ENCODE results near the gene ASS1. TPM values are rescaled to one million over a fixed set of nuclear protein-coding genes. Genes with fewer than 3 reads are reported as not detected.

The ASS1 gene
- total RNA-seq, 1 donor from 2014 or later = 96.0 TPM

GRCh38 chr9:130512199-130512598, 67.4 kb downstream of the ASS1 start:
- TF ChIP-seq CTCF (IDR thresholded peaks at IDR 0.05) = no peak
- Histone ChIP-seq H3K4me1 (no peaks in the 10 kb centered on the region), H3K4me3 (no peak overlapping the region)

DNA sequence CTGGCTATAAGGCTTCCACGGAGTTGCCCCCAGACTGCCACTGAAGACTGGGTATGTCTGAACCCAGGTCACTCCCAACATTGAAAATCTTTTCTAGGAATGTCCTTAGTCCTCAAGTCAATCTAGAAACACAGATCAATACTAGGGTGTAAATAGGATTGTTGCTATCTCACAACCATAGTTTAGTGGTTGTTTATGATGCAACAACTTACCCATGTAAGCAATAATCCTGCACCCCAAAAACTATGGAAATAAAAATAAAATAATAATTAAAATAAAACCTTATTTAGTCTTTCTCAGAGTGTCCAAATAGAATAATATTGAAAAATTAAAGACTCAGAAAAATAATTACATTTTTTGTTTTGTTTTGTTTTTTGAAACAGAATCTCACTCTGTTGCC, 68.3 kb downstream of the ASS1 start:
- intact Hi-C loops (cut with DNase I) = no loop called here
- no peaks in the 10 kb centered on the region for H3K27me3 ChIP-seq
- DNase-seq (no peak), ATAC-seq (no peak)
- no peaks in the 10 kb centered on the region for H3K9me3 ChIP-seq
- no peak for TF ChIP-seq CTCF (IDR thresholded peaks at IDR 0.05)
- no peak overlapping the region for H3K4me3 ChIP-seq
- H3K36me3 ChIP-seq = no peaks in the 10 kb centered on the region
- H3K27ac ChIP-seq = no peak overlapping the region
- H3K4me1 ChIP-seq = no peaks in the 10 kb centered on the region

More at GRCh38 chr9:130512199-130512598, 67.4 kb downstream of the ASS1 start:
- ATAC-seq (no peak), DNase-seq (no peak)
- Histone ChIP-seq H3K27ac (no peak overlapping the region), H3K27me3 (no peaks in the 10 kb centered on the region), H3K36me3 (no peaks in the 10 kb centered on the region), H3K9me3 (no peaks in the 10 kb centered on the region)
- intact Hi-C loops (cut with DNase I) = no loop called here

DNA sequence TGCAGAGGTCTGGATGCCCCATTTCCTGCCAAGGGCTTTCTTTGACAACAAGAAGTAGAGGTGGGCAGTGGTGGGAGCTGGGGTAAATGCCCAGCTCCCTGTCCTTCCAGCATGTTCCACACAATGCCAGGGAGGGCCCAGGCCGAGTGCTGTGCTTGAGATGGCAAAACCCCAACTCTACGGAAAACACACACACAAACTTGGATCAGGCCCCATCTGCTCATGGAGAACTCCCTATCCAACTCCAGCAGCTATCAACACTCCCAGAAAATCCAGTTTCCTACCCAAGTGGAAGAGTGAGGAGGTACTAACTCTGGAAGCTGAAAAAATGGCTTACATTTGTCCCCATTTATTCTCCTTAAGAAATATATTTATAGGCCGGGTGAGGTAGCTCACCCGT, 73.5 kb downstream of the ASS1 start:
- Histone ChIP-seq H3K27me3 (no peaks in the 10 kb centered on the region), H3K9me3 (no peaks in the 10 kb centered on the region), H3K36me3 (no peaks in the 10 kb centered on the region), H3K4me1 (no peaks in the 10 kb centered on the region), H3K4me3 (no peak overlapping the region), H3K27ac (no peak overlapping the region)
- intact Hi-C loops (cut with DNase I) = no loop called here
- no peak for DNase-seq
- ATAC-seq = no peak
- no peak for TF ChIP-seq CTCF (IDR thresholded peaks at IDR 0.05)

DNA sequence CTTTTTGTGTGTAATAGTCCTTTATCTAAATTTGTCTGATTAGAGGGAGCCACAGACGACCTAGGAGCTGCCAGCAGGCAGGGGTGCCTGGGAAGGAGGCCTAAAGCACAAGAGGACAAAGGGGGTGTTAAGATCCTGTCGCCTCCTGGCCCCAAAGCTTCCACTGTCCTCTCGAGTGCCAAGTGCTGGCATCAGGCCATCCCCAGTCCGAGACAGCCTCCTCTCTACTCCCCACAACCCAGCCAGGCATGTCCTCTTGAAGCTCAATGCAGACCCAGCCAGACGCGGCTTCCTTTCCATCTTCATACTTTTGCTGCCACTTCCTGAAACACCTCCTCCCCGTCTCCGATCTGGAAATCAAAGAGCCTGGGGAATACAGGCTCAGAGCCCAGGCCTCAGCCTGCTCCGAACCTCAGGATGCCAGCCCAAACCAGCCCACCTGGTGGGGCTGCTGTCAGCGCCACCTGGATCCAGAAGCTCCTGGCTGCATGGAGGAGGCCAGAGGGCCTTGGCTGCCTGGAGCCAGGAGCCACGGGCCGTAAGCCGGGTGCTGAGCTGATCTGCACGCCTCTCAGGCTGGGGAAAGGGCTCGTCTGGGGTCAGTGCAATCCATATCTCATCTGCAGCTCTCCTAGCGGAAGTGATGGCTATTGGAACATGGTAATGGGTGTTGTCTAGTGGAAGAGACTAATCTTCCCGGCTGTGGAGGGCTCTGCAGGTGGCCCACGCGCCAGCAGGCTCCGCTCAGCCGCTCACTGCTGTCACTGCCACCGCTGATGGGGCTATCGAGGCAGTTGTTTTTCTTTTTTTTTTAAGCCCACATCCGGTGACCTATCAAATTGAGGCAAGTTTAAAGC, 74.4 kb downstream of the ASS1 start:
- Histone ChIP-seq H3K9me3 (no peaks in the 10 kb centered on the region), H3K4me3 (no peak overlapping the region), H3K27me3 (peaks cover 4% of the 10 kb centered on the region), H3K4me1 (no peaks in the 10 kb centered on the region), H3K27ac (no peak overlapping the region), H3K36me3 (no peaks in the 10 kb centered on the region)
- TF ChIP-seq CTCF (IDR thresholded peaks at IDR 0.05) = no peak
- ATAC-seq (no peak), DNase-seq (no peak)
- intact Hi-C loops (cut with DNase I) = no loop called here

DNA sequence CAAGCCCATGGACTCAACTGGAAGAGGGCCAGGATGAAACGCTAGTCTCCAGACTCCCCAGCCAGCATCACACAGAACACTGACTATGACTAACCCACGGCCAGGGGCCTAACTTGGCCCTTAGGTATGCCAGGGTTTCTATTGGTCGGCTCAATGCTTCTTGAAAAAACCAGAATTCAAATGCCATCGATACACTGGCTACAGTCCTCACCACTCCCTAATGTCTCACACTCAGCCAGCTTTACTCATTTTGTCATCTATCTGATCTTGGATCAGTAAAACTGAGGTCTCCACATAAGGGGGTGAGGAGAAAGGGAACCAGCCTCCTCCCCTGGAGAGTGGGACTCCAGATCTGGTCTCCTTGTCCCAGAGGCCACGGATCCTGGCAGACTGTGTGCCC, 75.2 kb downstream of the ASS1 start:
- no peak overlapping the region for H3K4me3 ChIP-seq
- H3K27me3 ChIP-seq = peaks cover 12% of the 10 kb centered on the region
- no peaks in the 10 kb centered on the region for H3K4me1 ChIP-seq
- H3K9me3 ChIP-seq = no peaks in the 10 kb centered on the region
- TF ChIP-seq CTCF (IDR thresholded peaks at IDR 0.05) = no peak
- intact Hi-C loops (cut with DNase I) = no loop called here
- DNase-seq (no peak), ATAC-seq (no peak)
- no peak overlapping the region for H3K27ac ChIP-seq
- H3K36me3 ChIP-seq = no peaks in the 10 kb centered on the region
